Metanephros (tissue), 1 donor: ENCODE data around the gene AQP6. TPM values are rescaled to one million over a fixed set of nuclear protein-coding genes. Genes with fewer than 3 reads are reported as not detected.

Experiments
- total RNA-seq: library from RNA; depleted of rRNA; stranded (reverse); fragments of >200 nt; gene quantifications from one replicate; pipeline ENCODE4 v1.2.3, GENCODE V29; 2014

The AQP6 gene, protein sequence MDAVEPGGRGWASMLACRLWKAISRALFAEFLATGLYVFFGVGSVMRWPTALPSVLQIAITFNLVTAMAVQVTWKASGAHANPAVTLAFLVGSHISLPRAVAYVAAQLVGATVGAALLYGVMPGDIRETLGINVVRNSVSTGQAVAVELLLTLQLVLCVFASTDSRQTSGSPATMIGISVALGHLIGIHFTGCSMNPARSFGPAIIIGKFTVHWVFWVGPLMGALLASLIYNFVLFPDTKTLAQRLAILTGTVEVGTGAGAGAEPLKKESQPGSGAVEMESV
- total RNA-seq: 18.5 TPM

DNA sequence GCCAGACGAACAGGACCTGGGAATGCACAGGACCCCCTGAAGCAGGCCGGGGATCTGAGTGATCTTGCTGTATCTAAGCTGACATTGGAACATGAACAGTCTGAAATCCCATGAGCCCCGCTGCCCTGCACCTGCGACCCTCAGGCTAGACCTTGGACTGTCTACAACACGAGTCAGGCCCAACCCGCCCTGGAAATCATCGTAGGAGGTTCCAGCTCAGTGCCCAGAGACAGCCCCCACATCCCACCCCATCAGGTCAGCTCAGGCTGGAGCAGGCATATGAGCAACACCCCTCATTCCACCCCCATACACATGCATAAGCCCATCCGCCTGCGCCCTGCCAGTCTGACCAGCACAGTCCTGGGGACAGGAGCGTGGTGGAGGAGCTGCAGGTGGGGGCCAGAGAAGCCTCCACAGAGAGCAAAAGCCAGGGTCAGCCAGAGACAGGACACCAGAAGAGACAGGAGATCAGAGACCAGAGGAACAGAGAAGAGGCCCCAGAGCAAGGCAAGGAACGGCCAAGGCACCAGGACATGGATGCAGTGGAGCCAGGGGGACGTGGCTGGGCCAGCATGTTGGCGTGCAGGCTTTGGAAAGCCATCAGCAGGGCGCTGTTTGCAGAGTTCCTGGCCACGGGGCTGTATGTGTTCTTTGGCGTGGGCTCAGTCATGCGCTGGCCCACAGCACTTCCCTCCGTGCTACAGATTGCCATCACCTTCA is at the start of gene AQP6:
Gene AQP6 (plus strand): TSS at position 307 of the 720 bp plus-strand sequence. CDS start 227 bp downstream, at position 534.

DNA sequence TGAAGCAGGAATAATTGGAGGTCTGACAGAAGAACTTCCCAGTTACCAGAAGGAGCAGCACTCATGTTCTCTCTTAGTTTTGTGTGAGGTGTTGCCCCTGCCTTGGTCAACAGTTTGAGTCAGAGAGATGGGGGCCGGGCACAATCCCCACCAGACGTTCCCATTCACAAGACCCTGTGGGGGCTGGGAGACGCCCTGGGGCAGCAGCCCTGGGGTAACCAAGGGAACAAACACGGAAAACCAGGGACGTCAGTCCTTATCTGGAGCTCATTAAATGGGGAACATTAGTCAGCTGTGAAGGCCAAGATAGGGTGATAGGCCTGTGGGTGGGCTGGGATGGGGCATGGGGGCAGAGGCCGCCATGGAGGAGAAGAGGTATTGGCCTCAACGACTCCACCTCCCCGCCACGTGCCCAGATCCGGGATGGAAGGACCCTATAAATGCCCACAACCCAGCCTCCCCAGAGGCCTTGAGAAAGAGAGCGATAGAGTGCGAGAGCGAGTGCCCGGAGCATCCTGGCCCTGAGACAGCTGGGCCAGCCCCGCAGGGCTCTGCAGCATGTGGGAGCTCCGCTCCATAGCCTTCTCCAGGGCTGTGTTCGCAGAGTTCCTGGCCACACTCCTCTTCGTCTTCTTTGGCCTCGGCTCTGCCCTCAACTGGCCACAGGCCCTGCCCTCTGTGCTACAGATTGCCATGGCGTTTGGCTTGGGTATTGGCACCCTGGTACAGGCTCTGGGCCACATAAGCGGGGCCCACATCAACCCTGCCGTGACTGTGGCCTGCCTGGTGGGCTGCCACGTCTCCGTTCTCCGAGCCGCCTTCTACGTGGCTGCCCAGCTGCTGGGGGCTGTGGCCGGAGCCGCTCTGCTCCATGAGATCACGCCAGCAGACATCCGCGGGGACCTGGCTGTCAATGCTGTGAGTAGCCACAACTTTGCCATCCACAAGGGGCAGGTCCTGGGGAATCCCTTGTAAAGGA is 22.2 kb upstream of the AQP6 start, which contains the start of gene AQP2:
Gene AQP2 (plus strand): TSS at position 465 of the 979 bp plus-strand sequence. CDS start 94 bp downstream, at position 559.

DNA sequence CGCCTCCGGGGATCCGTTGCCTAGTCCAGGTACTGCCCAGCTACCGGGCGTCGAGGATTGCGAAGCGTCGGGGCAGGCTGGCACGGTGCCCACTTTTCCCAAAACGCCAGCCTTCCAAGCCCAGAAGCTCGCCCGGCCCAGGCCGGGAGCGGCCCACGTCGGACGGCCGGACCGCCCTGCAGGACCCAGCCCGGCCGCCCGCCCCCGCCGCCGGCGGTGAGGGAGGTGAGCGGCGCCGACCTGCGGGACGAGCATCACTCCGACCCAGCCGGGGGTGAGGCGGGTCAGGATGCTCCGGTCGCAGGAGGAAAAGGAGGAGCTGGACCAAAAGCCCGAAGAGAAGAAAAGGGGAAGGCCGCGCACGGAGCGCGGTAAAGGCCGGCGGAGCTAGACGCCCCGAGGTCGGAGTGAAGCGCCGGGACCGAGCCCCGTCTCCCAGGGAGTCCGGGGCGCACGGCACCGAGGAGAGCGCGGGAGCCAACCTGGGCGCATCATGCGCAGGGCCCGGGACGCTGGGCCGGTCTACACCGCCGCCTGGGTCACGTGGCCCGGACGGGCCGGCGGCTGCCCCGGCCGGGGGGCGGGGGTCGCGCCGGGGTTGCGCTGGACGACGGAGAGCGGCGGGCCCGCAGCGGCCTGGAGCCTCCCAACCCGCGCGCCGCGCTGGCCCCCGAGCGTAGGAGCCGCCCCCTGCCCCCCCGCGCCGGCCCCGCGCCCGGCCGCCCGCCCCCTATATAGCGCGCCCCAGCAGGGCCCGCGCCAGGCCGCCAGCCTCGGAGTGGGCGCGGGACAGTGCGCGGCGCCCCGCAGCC is 11.4 kb upstream of the AQP6 start, which contains the start of gene AQP5:
Gene AQP5 (plus strand): TSS at position 762 of the 812 bp plus-strand sequence. CDS start 146 bp downstream, outside the sequence.

GRCh38 chr12:50025187-50026059 is 52.7 kb downstream of the AQP6 start, which contains the start of gene RACGAP1:
Gene RACGAP1, minus strand, starts transcription at chr12:50025494. Its CDS starts 8,779 bp downstream, at chr12:50016715.

Other genes with a start within 250 kb of the AQP6 start
- 437 TPM for gene TMBIM6, start 231.4 kb upstream of the AQP6 start, total RNA-seq
- 21.3 TPM for gene NCKAP5L, start 144.5 kb upstream of the AQP6 start, total RNA-seq
- 5.1 TPM for gene BCDIN3D, start 129.8 kb upstream of the AQP6 start, total RNA-seq
- 2.7 TPM for gene FAIM2, start 69.0 kb upstream of the AQP6 start, total RNA-seq
- gene AQP2, start 22.2 kb upstream of the AQP6 start, total RNA-seq: 339 TPM
- gene AQP5, start 11.1 kb upstream of the AQP6 start, total RNA-seq: 3.3 TPM
- 29.2 TPM for gene RACGAP1, start 52.5 kb downstream of the AQP6 start, total RNA-seq
- 3.9 TPM for gene ASIC1, start 84.6 kb downstream of the AQP6 start, total RNA-seq
- 110 TPM for gene SMARCD1, start 112.4 kb downstream of the AQP6 start, total RNA-seq
- gene GPD1, start 131.1 kb downstream of the AQP6 start, total RNA-seq: 60.8 TPM
- gene COX14, start 139.3 kb downstream of the AQP6 start, total RNA-seq: 48.9 TPM
- gene CERS5, start 194.4 kb downstream of the AQP6 start, total RNA-seq: 54.6 TPM